ENCODE measurements around the gene DPP10.

DPP10 gene

GRCh38 chr2:115596659-115597375 lies 1154.4 kb downstream of the DPP10 start:
- no peaks in the 10 kb centered on the region for H4K20me1 ChIP-seq (ENCODE audit: insufficient read depth, low read length)
- no peaks in the 10 kb centered on the region for H3K36me3 ChIP-seq (ENCODE audit: insufficient read depth, low read length)
- H3K4me1 ChIP-seq (ENCODE audit: insufficient read depth, low read length), result no peaks in the 10 kb centered on the region
- no peak overlapping the region for H3K4me3 ChIP-seq (ENCODE audit: low read depth in 1 of 2, low read length in 2 of 2)
- H3K9me3 ChIP-seq (ENCODE audit: insufficient read depth, low read length, severe bottlenecking), result no peaks in the 10 kb centered on the region
- no peak for DNase-seq
- no peaks in the 10 kb centered on the region for H3K79me2 ChIP-seq (ENCODE audit: insufficient read depth, low read length)
- no peak overlapping the region for H3K4me2 ChIP-seq (ENCODE audit: insufficient read depth, low read length)
- no peak for ATAC-seq (ENCODE audit: insufficient read depth, low read depth)
- H2AFZ ChIP-seq (ENCODE audit: low read depth, low read length), result no peak overlapping the region
- TF ChIP-seq CTCF (IDR thresholded peaks at IDR 0.05; ENCODE audit: borderline replicate concordance, extremely low read depth, low read length, poor library complexity, severe bottlenecking), result no peak
- no peak for TF ChIP-seq EZH2 (IDR thresholded peaks at IDR 0.05; ENCODE audit: borderline replicate concordance, low read depth, low read length, severe bottlenecking)
- H3K27ac ChIP-seq (ENCODE audit: low read length), result no peak overlapping the region
- no peak overlapping the region for H3K9ac ChIP-seq (ENCODE audit: low read depth, low read length)
- no peaks in the 10 kb centered on the region for H3K27me3 ChIP-seq (ENCODE audit: insufficient read depth, low read length, poor library complexity)

- H3K9me3 ChIP-seq (ENCODE audit: insufficient read depth, low read length, severe bottlenecking), result no peaks in the 10 kb centered on the region
- DNase-seq (no peak), ATAC-seq (ENCODE audit: insufficient read depth, low read depth) (no peak)
- H3K4me1 ChIP-seq (ENCODE audit: insufficient read depth, low read length), result no peaks in the 10 kb centered on the region
- no peak overlapping the region for H3K4me2 ChIP-seq (ENCODE audit: insufficient read depth, low read length)
- no peaks in the 10 kb centered on the region for H3K27me3 ChIP-seq (ENCODE audit: insufficient read depth, low read length, poor library complexity)
- no peak overlapping the region for H3K27ac ChIP-seq (ENCODE audit: low read length)
- no peak overlapping the region for H3K9ac ChIP-seq (ENCODE audit: low read depth, low read length)
- no peak overlapping the region for H2AFZ ChIP-seq (ENCODE audit: low read depth, low read length)
- TF ChIP-seq CTCF (IDR thresholded peaks at IDR 0.05; ENCODE audit: borderline replicate concordance, extremely low read depth, low read length, poor library complexity, severe bottlenecking) (no peak), EZH2 (IDR thresholded peaks at IDR 0.05; ENCODE audit: borderline replicate concordance, low read depth, low read length, severe bottlenecking) (no peak)
- H3K79me2 ChIP-seq (ENCODE audit: insufficient read depth, low read length), result no peaks in the 10 kb centered on the region
- H4K20me1 ChIP-seq (ENCODE audit: insufficient read depth, low read length), result no peaks in the 10 kb centered on the region
- no peaks in the 10 kb centered on the region for H3K36me3 ChIP-seq (ENCODE audit: insufficient read depth, low read length)
- no peak overlapping the region for H3K4me3 ChIP-seq (ENCODE audit: low read depth in 1 of 2, low read length in 2 of 2)
Observed at GRCh38 chr2:115603285-115603684, 1160.8 kb downstream of the DPP10 start.

- H3K79me2 ChIP-seq (ENCODE audit: insufficient read depth, low read length), result no peaks in the 10 kb centered on the region
- no peaks in the 10 kb centered on the region for H3K9me3 ChIP-seq (ENCODE audit: insufficient read depth, low read length, severe bottlenecking)
- no peak for ATAC-seq (ENCODE audit: insufficient read depth, low read depth)
- H4K20me1 ChIP-seq (ENCODE audit: insufficient read depth, low read length), result no peaks in the 10 kb centered on the region
- no peaks in the 10 kb centered on the region for H3K36me3 ChIP-seq (ENCODE audit: insufficient read depth, low read length)
- H3K4me3 ChIP-seq (ENCODE audit: low read depth in 1 of 2, low read length in 2 of 2), result no peak overlapping the region
- H3K9ac ChIP-seq (ENCODE audit: low read depth, low read length), result no peak overlapping the region
- DNase-seq, result no peak
- no peaks in the 10 kb centered on the region for H3K4me1 ChIP-seq (ENCODE audit: insufficient read depth, low read length)
- H2AFZ ChIP-seq (ENCODE audit: low read depth, low read length), result no peak overlapping the region
- no peaks in the 10 kb centered on the region for H3K27me3 ChIP-seq (ENCODE audit: insufficient read depth, low read length, poor library complexity)
- no peak overlapping the region for H3K27ac ChIP-seq (ENCODE audit: low read length)
- TF ChIP-seq CTCF (IDR thresholded peaks at IDR 0.05; ENCODE audit: borderline replicate concordance, extremely low read depth, low read length, poor library complexity, severe bottlenecking), result no peak
- TF ChIP-seq EZH2 (IDR thresholded peaks at IDR 0.05; ENCODE audit: borderline replicate concordance, low read depth, low read length, severe bottlenecking), result no peak
- H3K4me2 ChIP-seq (ENCODE audit: insufficient read depth, low read length), result no peak overlapping the region
Observed at GRCh38 chr2:115606350-115606749, 1163.9 kb downstream of the DPP10 start.

Measured in DND-41 (cell line).